Nephron (organoid): ENCODE data around the gene C1QA.

ENCODE experiments used
- H3K27ac Mint-ChIP-seq, 3 experiments: 2 replicates each; pipeline ENCODE4 v1.8.0; 2020; ENCODE audit warnings: mixed read lengths in 3 of 3, mild to moderate bottlenecking in 2 of 3, moderate library complexity in 1 of 3
- H3K27me3 Mint-ChIP-seq: 2 replicates; pipeline ENCODE4 v1.8.0; 2021; ENCODE audit warnings: low read depth, mild to moderate bottlenecking, moderate library complexity, mixed read lengths
- H3K36me3 Mint-ChIP-seq: 2 replicates; pipeline ENCODE4 v1.8.0; 2020; ENCODE audit warnings: low read depth, mixed read lengths
- H3K4me1 Mint-ChIP-seq: 2 replicates; pipeline ENCODE4 v1.8.0; 2020; ENCODE audit warnings: mixed read lengths
- H3K4me3 Mint-ChIP-seq, 3 experiments: 2 replicates each; pipeline ENCODE4 v1.8.0; 2020; ENCODE audit warnings: mild to moderate bottlenecking in 3 of 3, mixed read lengths in 3 of 3, moderate library complexity in 2 of 3
- H3K9me3 Mint-ChIP-seq: 2 replicates; pipeline ENCODE4 v1.8.0; 2020; ENCODE audit warnings: mixed read lengths
- CTCF ChIP-seq, 3 experiments: fragments of 200-600 bp; sonication (generic); IDR thresholded peaks; one replicate each; pipeline ENCODE4 v1.5.0; 2021; ENCODE audit warnings: antibody characterized with exemption in 3 of 3; ENCODE audit not compliant: unreplicated experiment in 3 of 3

The C1QA gene

GRCh38 chr1:22619798-22620197, 16.6 kb upstream of the C1QA start:
- Mint-ChIP-seq H3K36me3 (no peaks in the 10 kb centered on the region), H3K27ac (no peak overlapping the region), H3K4me3 (no peak overlapping the region), H3K9me3 (no peaks in the 10 kb centered on the region), H3K27me3 (peaks cover 88% of the 10 kb centered on the region), H3K4me1 (no peaks in the 10 kb centered on the region)
- no peak for TF ChIP-seq CTCF (IDR thresholded peaks at IDR 0.05; ENCODE audit: unreplicated experiment in 3 of 3)

- H3K36me3 Mint-ChIP-seq, result no peaks in the 10 kb centered on the region
- no peak overlapping the region for H3K27ac Mint-ChIP-seq
- no peak overlapping the region for H3K4me3 Mint-ChIP-seq
- H3K27me3 Mint-ChIP-seq, result peaks cover 89% of the 10 kb centered on the region
- H3K9me3 Mint-ChIP-seq, result no peaks in the 10 kb centered on the region
- TF ChIP-seq CTCF (IDR thresholded peaks at IDR 0.05; ENCODE audit: unreplicated experiment in 3 of 3), result no peak
- H3K4me1 Mint-ChIP-seq, result no peaks in the 10 kb centered on the region
Measured at GRCh38 chr1:22621761-22622160, 14.7 kb upstream of the C1QA start.

GRCh38 chr1:22625262-22625925, 11.0 kb upstream of the C1QA start:
- H3K36me3 Mint-ChIP-seq, result no peaks in the 10 kb centered on the region
- H3K4me1 Mint-ChIP-seq, result no peaks in the 10 kb centered on the region
- peaks cover 90% of the 10 kb centered on the region for H3K27me3 Mint-ChIP-seq
- H3K9me3 Mint-ChIP-seq, result peaks cover 3% of the 10 kb centered on the region
- H3K27ac Mint-ChIP-seq, result no peak overlapping the region
- no peak overlapping the region for H3K4me3 Mint-ChIP-seq
- TF ChIP-seq CTCF (IDR thresholded peaks at IDR 0.05; ENCODE audit: unreplicated experiment in 3 of 3), result no peak

DNA sequence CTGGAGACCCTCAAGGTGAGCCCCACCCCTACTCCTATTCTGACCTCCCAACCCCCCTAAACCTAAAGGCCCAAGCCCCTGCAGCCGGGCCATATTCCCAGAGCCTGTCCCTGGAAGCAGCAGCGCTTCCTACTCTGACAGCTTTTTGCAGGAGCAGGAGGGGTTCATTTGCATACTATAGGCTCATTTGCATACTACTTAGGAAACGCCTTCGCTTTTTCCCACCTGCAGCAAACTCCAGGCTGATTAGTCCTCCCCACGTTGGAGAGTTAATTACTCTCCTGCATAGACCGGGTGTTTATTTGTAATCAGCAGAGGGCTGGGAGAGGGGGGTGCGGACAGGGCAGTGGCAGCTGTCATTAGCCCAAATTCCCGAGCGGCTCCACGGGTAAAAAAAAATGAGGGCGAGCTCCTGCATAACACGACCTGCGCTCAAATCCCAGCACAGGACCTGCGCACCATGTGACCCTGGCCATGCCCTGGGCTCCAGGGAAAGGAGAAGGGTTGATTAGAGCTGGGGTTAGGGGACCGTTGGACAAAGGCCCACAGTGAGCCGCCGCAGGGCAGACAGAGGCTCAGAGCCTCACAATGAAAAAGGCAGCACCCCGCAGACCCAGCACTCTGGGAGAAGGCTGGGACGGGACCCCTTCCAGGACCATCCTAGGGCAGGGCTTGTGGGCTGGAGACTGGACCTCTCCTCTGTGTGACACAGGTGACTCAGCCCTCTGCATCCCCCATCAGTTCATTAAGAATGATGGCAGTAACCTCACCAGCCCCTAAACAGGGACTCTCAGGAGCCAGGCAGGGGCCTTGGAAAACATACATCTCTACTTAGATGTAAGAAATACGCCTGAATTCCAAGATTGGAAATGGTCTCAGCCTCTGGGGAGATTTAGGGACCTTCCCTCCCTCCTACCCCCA, 9.9 kb upstream of the C1QA start:
- H3K4me3 Mint-ChIP-seq, result no peak overlapping the region
- peaks cover 3% of the 10 kb centered on the region for H3K9me3 Mint-ChIP-seq
- TF ChIP-seq CTCF (IDR thresholded peaks at IDR 0.05; ENCODE audit: unreplicated experiment in 3 of 3), result no peak
- no peaks in the 10 kb centered on the region for H3K4me1 Mint-ChIP-seq
- H3K27me3 Mint-ChIP-seq, result peaks cover 93% of the 10 kb centered on the region
- no peak overlapping the region for H3K27ac Mint-ChIP-seq
- H3K36me3 Mint-ChIP-seq, result no peaks in the 10 kb centered on the region

DNA sequence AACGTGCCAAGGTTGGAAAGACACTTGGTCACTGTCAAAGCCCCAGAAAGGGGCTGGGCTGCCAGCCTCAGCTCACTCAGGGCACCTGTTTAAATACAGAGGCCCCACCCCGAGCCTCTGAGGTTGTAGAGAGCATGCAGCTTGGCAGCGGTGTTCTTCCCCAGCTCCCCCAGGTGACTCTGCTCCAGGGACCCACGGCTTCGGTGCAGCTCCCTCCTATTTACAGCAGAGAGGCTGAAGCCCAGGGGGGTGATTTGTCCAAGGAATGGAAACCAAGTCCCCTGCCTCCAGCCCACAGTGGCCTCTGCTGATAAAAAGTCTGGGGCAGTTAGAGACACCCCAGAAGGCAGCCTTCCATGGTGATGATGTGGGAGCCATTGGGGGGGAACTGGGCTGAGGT, 9.1 kb upstream of the C1QA start:
- Mint-ChIP-seq H3K27ac (no peak overlapping the region), H3K4me1 (no peaks in the 10 kb centered on the region), H3K4me3 (no peak overlapping the region), H3K27me3 (peaks cover 94% of the 10 kb centered on the region), H3K36me3 (no peaks in the 10 kb centered on the region), H3K9me3 (peaks cover 3% of the 10 kb centered on the region)
- TF ChIP-seq CTCF (IDR thresholded peaks at IDR 0.05; ENCODE audit: unreplicated experiment in 3 of 3), result no peak
